Glutamatergic neuron (in vitro differentiated cells): Measurements from ENCODE around the gene TSN. TPM values are rescaled to one million over a fixed set of nuclear protein-coding genes. Genes with fewer than 3 reads are reported as not detected.

ENCODE experiments used
- DNase-seq: peaks from one replicate; pipeline ENCODE4 v3.0.0; 2022
- H3K27ac Mint-ChIP-seq: one replicate; pipeline ENCODE4 v1.8.0; 2020; ENCODE audit warnings: mild to moderate bottlenecking, mixed read lengths, inconsistent platforms; ENCODE audit not compliant: unreplicated experiment
- H3K27me3 Mint-ChIP-seq: one replicate; pipeline ENCODE4 v1.8.0; 2020; ENCODE audit warnings: mild to moderate bottlenecking, moderate library complexity, mixed read lengths, inconsistent platforms; ENCODE audit not compliant: unreplicated experiment
- H3K36me3 Mint-ChIP-seq: one replicate; pipeline ENCODE4 v1.8.0; 2020; ENCODE audit warnings: mild to moderate bottlenecking, mixed read lengths, inconsistent platforms; ENCODE audit not compliant: unreplicated experiment
- H3K4me1 Mint-ChIP-seq: one replicate; pipeline ENCODE4 v1.8.0; 2020; ENCODE audit warnings: mild to moderate bottlenecking, low read depth, mixed read lengths, inconsistent platforms; ENCODE audit not compliant: unreplicated experiment
- H3K4me3 Mint-ChIP-seq: one replicate; pipeline ENCODE4 v1.8.0; 2020; ENCODE audit warnings: mild to moderate bottlenecking, mixed read lengths, inconsistent platforms; ENCODE audit not compliant: unreplicated experiment
- H3K9me3 Mint-ChIP-seq: one replicate; pipeline ENCODE4 v1.8.0; 2020; ENCODE audit warnings: mild to moderate bottlenecking, moderate library complexity, mixed read lengths, inconsistent platforms; ENCODE audit not compliant: unreplicated experiment
- CTCF ChIP-seq: fragments of 200-600 bp; sonication (generic); IDR thresholded peaks from one replicate; pipeline ENCODE4 v1.5.0; 2021; ENCODE audit not compliant: partially characterized antibody, unreplicated experiment
- total RNA-seq: library from RNA; stranded (reverse); fragmentation: NEBNext Ultra II Directional; extraction: Animal tissue kit (Norgen Biotek cat#: 25700); gene quantifications from one replicate; pipeline ENCODE4 v1.2.1, GENCODE V29; 2021; ENCODE audit not compliant: unreplicated experiment

TSN gene
- total RNA-seq, 1 donor from 2014 or later: 47.8 TPM

GRCh38 chr2:121740973-121741372 lies 14.5 kb upstream of the TSN start:
- H3K9me3 Mint-ChIP-seq: peaks cover 4% of the 10 kb centered on the region
- DNase-seq: no peak
- H3K27ac Mint-ChIP-seq: no peak overlapping the region
- no peaks in the 10 kb centered on the region for H3K36me3 Mint-ChIP-seq
- no peaks in the 10 kb centered on the region for H3K4me1 Mint-ChIP-seq
- no peaks in the 10 kb centered on the region for H3K27me3 Mint-ChIP-seq
- no peak for TF ChIP-seq CTCF
- no peak overlapping the region for H3K4me3 Mint-ChIP-seq

GRCh38 chr2:121741450-121741849 lies 14.0 kb upstream of the TSN start:
- H3K4me1 Mint-ChIP-seq: no peaks in the 10 kb centered on the region
- H3K4me3 Mint-ChIP-seq: no peak overlapping the region
- no peak for TF ChIP-seq CTCF
- H3K9me3 Mint-ChIP-seq: peaks cover 4% of the 10 kb centered on the region
- no peak overlapping the region for H3K27ac Mint-ChIP-seq
- H3K36me3 Mint-ChIP-seq: no peaks in the 10 kb centered on the region
- DNase-seq: no peak
- no peaks in the 10 kb centered on the region for H3K27me3 Mint-ChIP-seq

- Mint-ChIP-seq H3K27me3 (no peaks in the 10 kb centered on the region), H3K36me3 (no peaks in the 10 kb centered on the region), H3K27ac (no peak overlapping the region), H3K9me3 (peaks cover 3% of the 10 kb centered on the region), H3K4me3 (no peak overlapping the region), H3K4me1 (no peaks in the 10 kb centered on the region)
- no peak for DNase-seq
- TF ChIP-seq CTCF: no peak
These were observed 9.3 kb upstream of the TSN start for GRCh38 chr2:121746071-121746578.

- Mint-ChIP-seq H3K27ac (no peak overlapping the region), H3K9me3 (peaks cover 3% of the 10 kb centered on the region)
- DNase-seq: no peak
These were observed 7.2 kb upstream of the TSN start for GRCh38 chr2:121748202-121748601.

GRCh38 chr2:121754851-121755236 lies 607 bp upstream of the TSN start:
- H3K4me3 Mint-ChIP-seq: peak overlapping the region; percentile 97
- H3K36me3 Mint-ChIP-seq: no peaks in the 10 kb centered on the region
- TF ChIP-seq CTCF: peak; percentile 12
- DNase-seq: no peak
- H3K4me1 Mint-ChIP-seq: peaks cover 5% of the 10 kb centered on the region
- peaks cover 3% of the 10 kb centered on the region for H3K9me3 Mint-ChIP-seq
- H3K27ac Mint-ChIP-seq: peak overlapping the region; percentile 92
- H3K27me3 Mint-ChIP-seq: peaks cover 10% of the 10 kb centered on the region

More at GRCh38 chr2:121748202-121748601, 7.2 kb upstream of the TSN start:
- TF ChIP-seq CTCF: no peak
- Mint-ChIP-seq H3K36me3 (no peaks in the 10 kb centered on the region), H3K4me1 (no peaks in the 10 kb centered on the region), H3K27me3 (peaks cover 3% of the 10 kb centered on the region), H3K4me3 (no peak overlapping the region)
